Globus pallidus (tissue), 1 donor: ENCODE data around the gene SPECC1L.
"Not testable (repeated sequence)": the region's sequence is repeated elsewhere in the genome, so short reads cannot be mapped to it uniquely, and the experiment has no call there.

Experiments
- DNase-seq: peaks from one replicate; pipeline ENCODE4 v3.0.0-alpha.2; 2015; ENCODE audit warnings: low spot score

SPECC1L gene

DNA sequence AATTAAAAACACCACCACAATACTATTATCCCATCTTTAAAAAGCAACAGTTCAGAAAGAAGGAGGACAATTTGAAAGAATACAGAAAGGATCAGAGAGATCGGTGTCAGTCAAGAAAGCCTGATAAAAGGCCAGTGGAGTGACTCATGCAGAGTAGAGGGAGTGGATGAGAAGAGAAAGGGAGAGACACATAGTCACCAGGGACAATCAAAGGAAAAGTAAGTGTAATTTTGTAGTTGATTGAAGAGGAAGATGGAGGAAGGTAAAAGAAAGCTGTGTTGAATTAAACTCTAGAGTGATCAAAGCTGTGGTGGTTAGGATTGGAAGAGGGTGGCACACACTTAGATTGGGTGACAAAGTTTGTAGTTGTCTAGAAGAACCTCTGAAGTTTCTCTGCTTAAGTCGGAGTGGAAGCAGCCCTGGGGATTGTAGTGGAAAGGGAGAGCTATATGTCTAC, 14.1 kb downstream of the SPECC1L start:
- no peak for DNase-seq

- no peak for DNase-seq
These were observed 14.6 kb downstream of the SPECC1L start for GRCh38 chr22:24285245-24285644.

DNA sequence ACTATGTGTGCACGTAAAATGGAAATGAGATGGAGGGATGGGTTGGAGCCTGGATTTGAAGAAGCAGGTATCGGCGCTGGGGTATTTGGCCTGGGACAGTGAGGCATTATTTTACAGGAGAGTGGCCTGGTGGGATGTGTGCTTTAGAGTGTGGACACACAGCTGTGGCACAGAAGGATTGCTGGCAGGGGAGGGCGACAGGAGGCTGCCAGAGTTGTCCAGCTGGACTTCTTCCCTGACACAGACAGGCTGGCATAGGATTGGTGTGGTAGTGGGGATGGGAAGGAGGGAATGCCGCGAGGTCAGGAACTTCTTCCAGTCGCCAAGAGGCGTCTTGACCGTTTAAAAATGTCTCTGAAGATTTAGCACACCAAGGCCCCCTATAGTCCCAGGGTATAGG, 16.6 kb downstream of the SPECC1L start:
- not testable (repeated sequence) for DNase-seq

DNA sequence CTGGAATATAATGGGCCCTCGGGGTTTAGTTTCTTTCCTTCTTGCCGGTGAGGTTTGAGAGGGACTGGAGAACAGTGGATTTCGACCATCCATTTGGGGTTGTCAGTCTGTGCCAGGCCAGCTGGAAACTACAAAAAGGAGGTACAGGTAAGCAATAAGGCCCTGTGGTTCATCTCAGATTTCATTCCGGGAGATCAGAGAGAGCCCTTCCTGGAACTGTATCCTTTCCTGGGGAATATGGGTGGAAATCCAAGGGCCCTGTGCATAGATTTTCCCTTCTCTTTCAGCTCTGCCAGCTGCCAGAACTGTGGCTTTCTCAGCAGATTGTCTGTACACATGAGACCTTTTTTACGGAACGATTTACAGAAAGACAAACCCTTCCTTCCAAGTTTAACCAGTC, 17.2 kb downstream of the SPECC1L start:
- DNase-seq: not testable (repeated sequence)

DNA sequence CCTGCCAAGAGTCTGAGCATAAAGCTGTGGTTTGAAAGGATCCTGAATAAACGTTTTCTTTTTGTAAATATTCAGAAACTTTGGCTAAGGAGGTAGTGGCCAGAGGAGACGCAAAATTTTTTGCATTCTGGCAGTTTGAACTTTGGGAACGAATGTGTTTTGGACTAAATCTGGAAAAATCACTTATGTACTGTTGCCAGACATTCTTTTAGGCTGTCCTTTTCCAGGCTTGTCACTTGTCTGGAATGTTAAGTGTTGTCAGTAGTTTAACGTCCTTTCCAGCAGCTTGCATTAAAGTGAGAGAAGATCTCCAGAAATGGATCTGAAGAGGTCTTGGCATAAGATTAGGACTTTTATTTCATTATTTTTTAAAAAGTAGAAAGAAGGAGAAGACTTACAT, 18.5 kb downstream of the SPECC1L start:
- peak; percentile 34 for DNase-seq

DNA sequence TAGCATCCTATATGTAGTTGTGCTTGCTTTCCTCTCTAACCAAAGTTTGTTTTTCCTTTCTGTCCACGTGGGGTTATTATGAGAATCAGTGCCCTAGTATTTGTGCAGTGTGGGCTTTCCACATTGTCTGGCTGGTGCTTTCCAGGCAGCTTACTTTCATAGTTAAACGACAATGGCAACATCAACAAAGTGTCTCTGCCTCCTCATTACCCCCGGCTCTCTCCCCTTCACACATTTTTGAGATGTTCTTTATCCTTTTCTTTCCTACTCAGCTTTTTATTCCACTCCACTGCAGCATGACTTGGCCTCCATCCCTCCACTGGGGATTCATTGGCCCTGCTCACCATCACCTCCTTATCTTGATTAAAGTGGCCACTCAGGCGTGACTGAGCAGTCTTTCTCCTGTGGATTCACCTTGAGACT, 19.1 kb downstream of the SPECC1L start:
- DNase-seq: no peak

- DNase-seq: no peak
These were observed 19.8 kb downstream of the SPECC1L start for GRCh38 chr22:24290459-24290858.

- DNase-seq: no peak
These were observed 21.0 kb downstream of the SPECC1L start for GRCh38 chr22:24291515-24292201.

DNA sequence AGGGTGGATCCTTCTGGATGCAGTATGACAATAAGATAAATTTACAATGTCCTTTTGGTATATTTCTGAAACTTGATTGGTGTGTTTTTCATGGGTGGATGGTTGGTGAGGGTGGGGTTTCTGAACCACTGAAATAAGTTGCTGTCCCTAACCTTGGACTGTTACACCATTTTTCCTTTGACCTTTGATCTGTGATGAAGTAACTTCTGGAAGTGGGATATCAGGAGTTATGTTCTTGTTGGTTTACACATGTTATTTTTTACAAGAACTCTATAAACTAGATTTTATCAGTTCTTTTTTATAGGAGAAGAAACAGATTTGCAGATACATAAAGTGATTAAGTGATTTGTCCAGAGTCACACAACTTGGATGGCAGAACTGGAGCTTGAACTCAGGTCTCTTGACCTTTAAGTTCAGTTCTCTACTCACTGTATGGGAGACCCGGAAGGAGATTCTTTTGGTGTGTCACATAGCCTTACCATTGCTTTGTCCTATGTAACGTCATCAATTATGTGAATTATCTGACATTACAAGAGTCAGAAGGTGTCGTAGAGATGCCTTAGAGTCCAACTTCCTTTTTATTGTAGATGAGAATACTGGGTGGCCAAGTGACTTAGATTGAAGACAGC, 21.7 kb downstream of the SPECC1L start:
- DNase-seq: not testable (repeated sequence)

DNA sequence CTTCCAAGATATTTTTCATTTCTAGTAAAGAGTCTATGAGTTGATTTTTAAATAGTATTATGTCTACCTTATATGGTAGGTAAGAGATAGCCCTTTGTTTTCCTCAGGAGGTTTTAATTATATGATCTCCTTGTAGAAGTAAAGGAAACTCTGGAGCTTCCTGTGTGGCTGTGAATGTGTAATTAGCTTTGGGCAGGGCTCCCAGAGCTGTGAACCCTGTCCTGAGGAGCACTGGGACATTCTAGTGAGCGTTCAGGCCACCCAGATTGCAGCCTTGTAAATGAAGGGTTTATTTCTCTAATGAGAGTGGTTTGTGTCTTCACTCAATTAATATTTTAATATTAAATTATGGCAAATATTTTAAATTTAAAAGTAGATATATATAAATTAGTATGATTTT, 24.3 kb downstream of the SPECC1L start:
- DNase-seq: not testable (repeated sequence)

GRCh38 chr22:24298497-24299155, 28.0 kb downstream of the SPECC1L start:
- DNase-seq: not testable (repeated sequence)

- not testable (repeated sequence) for DNase-seq
These were observed 29.9 kb downstream of the SPECC1L start for GRCh38 chr22:24300522-24300921.

DNA sequence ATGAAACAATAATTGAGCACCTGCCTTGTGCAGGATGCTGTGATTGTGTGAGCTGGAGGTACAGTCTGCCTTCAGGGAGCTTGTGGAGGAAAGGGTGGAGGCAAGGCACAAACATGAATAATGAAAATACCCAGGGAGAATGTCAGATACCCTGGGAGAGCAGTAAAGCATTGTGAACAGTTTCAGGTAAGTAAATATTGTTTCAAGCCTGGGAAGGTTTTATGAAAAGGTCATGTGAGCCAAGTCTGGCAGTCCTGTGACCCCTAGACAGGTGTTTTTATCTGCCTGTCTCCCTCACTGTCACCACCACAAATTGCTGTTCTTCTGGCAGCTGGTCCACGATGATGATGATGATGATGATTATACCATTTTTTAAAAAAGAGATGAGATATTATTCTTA, 32.0 kb downstream of the SPECC1L start:
- no peak for DNase-seq

DNA sequence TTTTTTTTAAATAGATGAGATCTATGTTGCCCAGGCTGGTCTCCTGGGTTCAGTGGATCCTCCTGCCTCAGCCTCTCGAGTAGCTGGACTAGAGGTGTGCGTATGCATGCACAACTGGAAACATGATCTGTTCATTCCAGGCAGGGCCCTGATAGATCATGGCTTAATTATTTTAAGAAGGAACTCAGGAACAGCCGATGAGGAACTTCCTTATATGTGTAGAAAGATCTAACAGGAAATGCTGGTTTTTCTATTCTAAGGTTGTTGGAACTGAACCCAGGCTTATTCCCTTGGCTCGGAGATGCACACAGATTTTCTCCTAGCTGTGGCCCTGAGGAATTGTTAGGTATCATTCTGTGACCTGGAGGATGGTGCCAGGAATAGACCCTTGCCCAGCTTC, 32.4 kb downstream of the SPECC1L start:
- DNase-seq: no peak

DNA sequence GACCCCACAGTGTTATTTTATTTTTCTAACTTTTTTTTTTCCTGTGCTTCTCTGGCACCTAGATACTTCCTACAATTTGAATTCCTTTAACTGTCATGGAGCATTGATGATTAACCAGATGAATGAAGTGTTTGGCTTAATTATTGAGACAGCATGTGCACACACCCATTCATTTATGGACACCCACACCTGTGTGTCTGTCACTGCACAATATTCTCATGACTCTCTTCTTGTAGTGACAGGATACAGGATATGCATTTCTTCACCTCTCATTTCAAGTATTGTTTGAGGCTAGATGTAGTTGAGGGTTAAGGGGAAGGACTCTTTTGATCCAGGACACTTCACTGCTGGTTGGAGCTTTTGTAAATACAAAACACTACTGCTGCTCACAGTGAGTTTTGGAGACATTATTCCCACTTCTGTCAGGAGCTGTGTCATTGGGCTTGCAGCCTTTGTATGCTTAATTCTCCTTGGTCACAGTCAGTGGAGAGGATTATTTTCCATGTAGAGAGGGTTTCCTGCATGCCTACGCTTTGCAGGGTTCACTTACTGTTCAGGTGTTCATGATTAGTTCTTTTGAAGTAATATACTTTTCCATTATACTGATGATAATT, 33.5 kb downstream of the SPECC1L start:
- DNase-seq: no peak

- no peak for DNase-seq
These were observed 34.6 kb downstream of the SPECC1L start for GRCh38 chr22:24305260-24305692.

DNA sequence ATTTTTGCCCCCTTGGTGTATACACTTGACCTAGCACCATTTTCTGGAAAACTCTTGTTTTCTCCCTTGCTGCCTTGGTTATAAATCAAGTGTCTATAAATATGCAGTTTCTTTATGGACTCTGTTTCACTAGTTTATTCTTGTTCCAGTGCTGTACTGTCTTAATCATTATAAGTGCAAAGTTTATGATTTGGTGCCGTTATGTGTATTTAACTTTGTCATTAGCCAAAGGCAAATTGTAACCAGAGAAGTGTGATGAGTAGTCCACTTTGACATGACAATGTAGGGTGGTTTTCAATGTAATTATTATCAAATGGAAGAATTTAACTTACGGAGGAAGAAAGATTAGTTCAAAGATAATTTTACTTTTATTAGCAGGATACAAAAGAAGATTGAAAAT, 40.3 kb downstream of the SPECC1L start:
- no peak for DNase-seq

DNA sequence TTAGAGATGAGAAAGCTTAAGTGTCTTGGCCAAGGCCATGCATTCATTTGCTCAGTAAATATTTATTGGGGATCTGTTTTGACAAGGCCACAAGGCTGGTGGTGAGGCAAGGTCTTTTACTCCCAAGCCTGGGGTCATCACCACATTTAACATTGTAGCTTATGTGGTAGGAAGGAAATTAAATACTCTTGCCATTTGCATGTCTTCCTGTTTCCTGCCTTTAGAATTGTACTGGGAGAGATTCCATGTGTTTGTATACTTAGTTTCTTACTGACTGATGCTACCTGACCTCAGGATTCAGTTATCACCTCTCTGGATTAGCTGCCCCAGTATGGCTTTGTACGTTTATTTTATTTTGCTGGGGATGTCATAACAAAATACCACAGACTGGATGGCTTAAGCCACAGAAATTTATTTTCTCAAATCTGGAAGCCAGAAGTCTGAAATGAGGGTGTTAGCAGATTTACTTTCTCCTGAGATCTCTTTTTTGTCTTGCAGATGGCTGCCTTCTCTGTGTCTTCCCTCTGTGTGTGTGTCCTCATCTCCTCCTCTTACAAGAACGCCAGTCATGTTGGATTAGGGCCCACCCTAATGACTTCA, 44.8 kb downstream of the SPECC1L start:
- DNase-seq: no peak

GRCh38 chr22:24316264-24316663, 45.6 kb downstream of the SPECC1L start:
- DNase-seq: not testable (repeated sequence)

DNA sequence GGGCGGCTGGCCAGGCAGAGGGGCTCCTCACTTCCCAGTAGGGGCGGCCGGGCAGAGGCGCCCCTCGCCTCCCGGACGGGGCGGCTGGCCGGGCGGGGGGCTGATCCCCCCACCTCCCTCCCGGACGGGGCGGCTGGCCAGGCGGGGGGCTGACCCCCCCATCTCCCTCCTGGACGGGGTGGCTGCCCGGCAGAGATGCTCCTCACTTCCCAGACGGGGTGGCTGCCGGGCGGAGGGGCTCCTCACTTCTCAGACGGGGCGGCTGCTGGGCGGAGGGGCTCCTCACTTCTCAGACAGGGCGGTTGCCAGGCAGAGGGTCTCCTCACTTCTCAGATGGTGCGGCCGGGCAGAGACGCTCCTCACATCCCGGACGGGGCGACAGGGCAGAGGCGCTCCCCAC, 46.9 kb downstream of the SPECC1L start:
- DNase-seq: not testable (repeated sequence)

DNA sequence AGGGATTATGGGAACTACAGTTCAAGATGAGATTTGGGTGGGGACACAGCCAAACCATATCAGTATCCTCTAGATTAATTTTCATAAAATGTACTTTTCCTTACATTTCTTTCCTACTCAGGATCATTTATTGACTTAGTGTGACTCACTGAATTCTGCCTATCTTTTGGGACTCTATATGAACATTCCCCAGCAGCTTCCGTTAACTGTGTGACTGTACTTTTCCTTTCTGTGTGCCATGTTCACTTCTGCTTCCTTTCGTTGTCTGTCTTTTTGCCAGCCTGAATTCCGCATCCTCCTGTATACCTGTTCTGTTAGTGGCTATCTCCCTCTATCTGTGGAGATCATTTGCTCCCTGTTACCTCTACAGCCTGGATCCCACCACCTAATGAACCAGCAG, 48.8 kb downstream of the SPECC1L start:
- DNase-seq: no peak

DNA sequence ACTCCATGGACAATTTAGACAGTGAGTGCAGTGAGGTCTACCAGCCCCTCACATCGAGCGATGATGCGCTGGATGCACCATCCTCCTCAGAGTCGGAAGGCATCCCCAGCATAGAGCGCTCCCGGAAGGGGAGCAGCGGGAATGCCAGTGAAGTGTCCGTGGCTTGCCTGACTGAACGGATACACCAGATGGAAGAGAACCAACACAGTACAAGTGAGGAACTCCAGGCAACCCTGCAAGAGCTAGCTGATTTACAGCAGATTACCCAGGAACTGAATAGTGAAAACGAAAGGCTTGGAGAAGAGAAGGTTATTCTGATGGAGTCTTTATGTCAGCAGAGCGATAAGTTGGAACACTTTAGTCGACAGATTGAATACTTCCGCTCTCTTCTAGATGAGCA, 51.4 kb downstream of the SPECC1L start:
- no peak for DNase-seq
